Subcutaneous abdominal adipose tissue (tissue), 5 donors: ENCODE measurements around the gene TBKBP1.
A peak's percentile ranks its signal among the peaks of the same experiment; 100 is the strongest.

Experiments
- H3K27ac ChIP-seq: one replicate; pipeline ENCODE4 v1.7.0; 2013; ENCODE audit warnings: low read depth, mild to moderate bottlenecking, inconsistent platforms, low read length, moderate library complexity
- H3K27me3 ChIP-seq, 5 donors: one replicate each; pipeline ENCODE4 v1.7.0; 2013; ENCODE audit warnings: low read length in 5 of 5, inconsistent platforms in 1 of 5; ENCODE audit not compliant: control insufficient read depth in 5 of 5, insufficient read depth in 4 of 5
- H3K36me3 ChIP-seq, 5 donors: one replicate each; pipeline ENCODE4 v1.7.0; 2013; ENCODE audit warnings: low read length in 5 of 5; ENCODE audit not compliant: control insufficient read depth in 5 of 5, insufficient read depth in 5 of 5
- H3K4me1 ChIP-seq, 5 donors: one replicate each; pipeline ENCODE4 v1.7.0; 2013; ENCODE audit warnings: low read length in 5 of 5, mild to moderate bottlenecking in 3 of 5, moderate library complexity in 1 of 5; ENCODE audit not compliant: control insufficient read depth in 5 of 5, insufficient read depth in 5 of 5
- H3K4me3 ChIP-seq, 5 donors: one replicate each; pipeline ENCODE4 v1.7.0; 2013; ENCODE audit warnings: low read length in 5 of 5, low read depth in 1 of 5
- H3K9ac ChIP-seq, 5 donors: one replicate each; pipeline ENCODE4 v1.7.0; 2013; ENCODE audit warnings: low read length in 5 of 5, mild to moderate bottlenecking in 4 of 5, moderate library complexity in 3 of 5
- H3K9me3 ChIP-seq, 5 donors: one replicate each; pipeline ENCODE4 v1.7.0; 2013; ENCODE audit warnings: low read length in 5 of 5; ENCODE audit not compliant: control insufficient read depth in 5 of 5
- donor health status: healthy.
- donor health status: healthy.
- donor health status: healthy.
- donor health status: healthy.
- donor health status: healthy.

TBKBP1 gene

DNA sequence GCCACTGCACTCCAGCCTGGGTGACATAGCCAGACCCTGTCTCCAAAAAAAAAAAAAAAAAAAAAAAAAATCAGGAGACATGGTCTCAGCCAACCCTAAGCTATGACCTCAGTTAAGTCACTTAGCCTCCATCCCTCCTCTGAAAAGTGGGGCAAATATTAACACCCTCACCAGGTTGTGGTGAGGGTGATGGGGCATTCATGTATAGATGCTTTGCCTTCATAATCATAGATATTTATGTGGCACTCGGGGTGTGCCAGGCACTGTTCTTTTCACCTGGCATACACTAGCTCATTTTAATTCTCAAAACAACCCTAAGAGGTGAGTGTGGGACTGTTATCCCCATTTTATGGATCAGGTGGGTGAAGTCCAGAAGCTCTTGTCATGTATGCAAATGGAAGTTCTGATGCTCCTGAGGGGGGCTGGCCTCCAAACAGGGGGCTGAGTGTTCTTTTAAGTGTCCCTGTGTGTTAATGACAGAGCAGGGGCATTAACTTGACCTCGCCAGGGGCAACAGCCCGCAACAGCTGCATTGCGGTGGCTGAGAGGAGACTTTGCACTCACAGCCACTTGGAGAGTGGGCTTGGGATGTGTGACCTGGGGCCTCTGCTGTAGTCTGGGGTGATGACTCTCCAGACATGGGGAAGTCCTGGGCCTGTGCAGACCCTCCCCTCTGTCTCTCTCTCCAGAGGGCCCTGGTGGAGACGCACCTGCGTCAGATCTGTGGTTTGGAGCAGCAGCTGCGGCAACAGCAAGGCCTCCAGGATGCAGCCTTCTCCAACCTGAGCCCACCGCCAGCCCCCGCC lies 4.1 kb downstream of the TBKBP1 start:
- Histone ChIP-seq H3K4me1 (peaks cover 2 to 39% (median 27%) of the 10 kb centered on the region in 5 donors), H3K4me3 (no peak overlapping the region), H3K36me3 (peaks cover 0 to 47% (median 26%) of the 10 kb centered on the region in 5 donors), H3K9me3 (no peaks in the 10 kb centered on the region), H3K27me3 (no peaks in the 10 kb centered on the region), H3K27ac (no peak overlapping the region), H3K9ac (no peak overlapping the region)

DNA sequence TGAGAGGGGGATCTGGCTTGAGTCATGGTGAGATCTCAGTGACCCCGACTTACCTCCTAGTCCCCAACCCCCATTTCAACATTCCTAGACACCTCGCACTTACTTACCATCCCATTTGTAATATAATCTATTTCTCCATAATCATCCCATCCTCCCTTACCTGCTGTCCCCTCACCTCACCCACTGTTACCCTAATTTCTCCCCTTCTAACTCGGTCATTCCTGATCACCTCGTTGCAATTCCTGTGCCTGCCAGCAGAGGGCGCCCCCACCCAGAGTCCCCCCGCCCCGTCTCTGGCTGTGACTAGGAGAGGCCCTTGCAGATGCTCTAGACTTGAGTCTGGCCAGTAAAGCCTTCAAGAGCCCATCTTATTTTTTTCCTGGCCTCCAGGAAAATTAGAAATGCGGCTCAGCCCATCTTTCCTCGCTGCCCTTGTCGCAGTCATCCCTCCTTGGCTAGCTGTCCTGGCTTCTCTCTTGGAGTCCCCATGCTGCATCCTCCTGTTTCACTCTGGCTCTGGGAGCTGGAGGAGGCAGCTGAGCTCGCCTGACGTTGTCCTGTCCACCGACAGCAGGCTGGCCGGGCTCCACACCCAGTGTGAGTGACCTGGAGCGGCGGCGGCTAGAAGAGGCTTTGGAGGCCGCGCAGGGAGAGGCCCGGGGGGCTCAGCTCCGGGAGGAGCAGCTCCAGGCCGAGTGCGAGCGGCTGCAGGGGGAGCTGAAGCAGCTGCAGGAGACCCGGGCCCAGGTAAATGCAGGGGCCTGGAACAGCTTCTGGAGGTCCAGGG lies 5.0 kb downstream of the TBKBP1 start:
- Histone ChIP-seq H3K27ac (no peak overlapping the region), H3K9ac (no peak overlapping the region), H3K4me1 (peaks cover 0 to 42% (median 23%) of the 10 kb centered on the region in 5 donors), H3K9me3 (no peaks in the 10 kb centered on the region), H3K36me3 (peaks cover 0 to 51% (median 28%) of the 10 kb centered on the region in 5 donors), H3K4me3 (no peak overlapping the region), H3K27me3 (no peaks in the 10 kb centered on the region)

DNA sequence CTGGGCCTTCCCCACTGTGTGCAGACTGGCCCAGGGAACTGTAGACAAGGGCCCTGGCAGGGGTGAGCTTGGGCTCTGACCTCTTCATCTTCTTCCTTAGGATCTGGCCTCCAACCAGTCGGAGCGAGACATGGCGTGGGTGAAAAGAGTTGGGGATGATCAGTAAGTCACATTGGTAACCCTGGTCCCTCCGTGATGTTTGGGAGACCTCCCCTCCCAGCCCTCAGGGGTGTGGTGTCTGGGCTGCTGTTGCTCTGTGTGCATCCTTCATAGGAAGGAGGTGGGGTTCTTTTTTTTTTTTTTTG lies 5.5 kb downstream of the TBKBP1 start:
- Histone ChIP-seq H3K4me3 (no peak overlapping the region), H3K4me1 (peaks cover 0 to 46% (median 26%) of the 10 kb centered on the region in 5 donors), H3K36me3 (peaks cover 0 to 55% (median 29%) of the 10 kb centered on the region in 5 donors)

DNA sequence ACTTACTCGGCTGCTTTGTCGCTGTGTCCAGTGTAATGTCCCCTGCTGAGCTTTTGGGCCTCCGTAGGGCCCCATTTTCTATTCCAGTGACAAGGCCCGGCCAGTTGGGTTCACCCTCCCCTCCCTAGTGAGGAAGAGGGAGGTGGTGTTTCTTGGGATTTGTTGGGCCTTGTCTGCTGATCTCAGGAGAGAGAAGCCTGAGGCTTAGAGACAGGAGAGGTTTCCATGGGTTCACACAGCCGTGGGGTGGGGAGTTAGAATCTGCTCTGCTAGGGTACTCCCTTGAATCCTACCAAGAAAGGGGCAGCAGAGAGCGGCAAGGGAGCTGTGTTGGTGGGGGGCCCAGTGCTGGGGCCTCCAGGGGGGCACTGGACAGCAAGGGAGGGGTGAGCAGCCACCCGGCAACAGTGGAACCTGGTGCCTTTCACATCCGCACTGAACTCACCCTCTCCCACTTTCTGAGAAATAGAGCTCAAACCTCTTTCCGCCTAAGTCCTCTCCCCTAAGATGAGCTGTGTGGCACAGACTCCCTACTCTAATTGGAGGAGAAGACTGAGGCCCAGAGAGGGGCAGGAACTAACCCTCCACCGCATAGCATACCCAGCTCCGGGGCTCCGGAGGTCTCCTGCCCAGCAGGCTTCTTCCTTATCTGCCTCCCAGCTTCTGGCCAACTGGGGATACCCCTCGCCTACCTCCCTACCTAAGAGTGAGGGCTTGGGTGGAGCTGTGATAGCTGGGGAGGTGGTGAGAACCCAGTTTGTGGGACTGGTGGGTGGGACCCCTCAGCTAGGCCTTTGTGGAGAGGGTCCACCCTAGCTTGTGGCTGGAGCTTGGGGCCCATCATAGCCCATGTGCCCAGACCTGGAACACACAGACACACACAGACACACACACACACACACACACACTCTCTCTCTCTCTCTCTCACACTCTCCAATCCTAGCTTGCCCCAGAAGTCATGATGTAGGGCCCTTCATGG lies 6.8 kb downstream of the TBKBP1 start:
- H3K9me3 ChIP-seq: no peaks in the 10 kb centered on the region
- H3K36me3 ChIP-seq: peaks cover 0 to 67% (median 36%) of the 10 kb centered on the region in 5 donors
- no peak overlapping the region for H3K27ac ChIP-seq
- H3K9ac ChIP-seq: peak overlapping the region in 1 of 5 donors; percentile 23
- H3K27me3 ChIP-seq: no peaks in the 10 kb centered on the region
- H3K4me1 ChIP-seq: peaks cover 0 to 36% (median 18%) of the 10 kb centered on the region in 5 donors
- H3K4me3 ChIP-seq: no peak overlapping the region

More for the DNA sequence above, 5.5 kb downstream of the TBKBP1 start:
- Histone ChIP-seq H3K9me3 (no peaks in the 10 kb centered on the region), H3K27me3 (no peaks in the 10 kb centered on the region), H3K27ac (no peak overlapping the region), H3K9ac (no peak overlapping the region)

DNA sequence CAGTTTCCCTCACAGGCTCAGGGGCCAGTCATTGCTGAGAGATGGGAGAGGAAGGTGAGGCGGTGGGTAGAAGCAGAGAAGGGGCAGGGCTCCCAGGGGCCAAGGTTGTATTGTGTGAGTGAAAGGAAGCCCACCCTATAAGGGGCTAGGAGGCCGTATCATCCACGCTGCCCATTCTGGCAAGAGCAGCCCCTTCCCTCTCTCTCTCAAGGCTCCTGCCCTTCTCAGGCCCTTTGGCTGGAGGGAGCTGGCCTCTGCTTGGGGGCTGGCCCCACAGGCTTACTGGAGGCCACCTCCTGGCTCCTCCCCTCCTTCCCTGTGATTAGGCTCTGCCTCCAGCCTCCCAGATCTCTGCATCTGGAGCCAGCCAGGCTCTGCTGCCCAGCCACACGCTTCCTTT lies 7.6 kb downstream of the TBKBP1 start:
- peaks cover 0 to 36% (median 18%) of the 10 kb centered on the region in 5 donors for H3K4me1 ChIP-seq
- H3K4me3 ChIP-seq: no peak overlapping the region
- no peaks in the 10 kb centered on the region for H3K27me3 ChIP-seq
- H3K9me3 ChIP-seq: no peaks in the 10 kb centered on the region
- H3K27ac ChIP-seq: no peak overlapping the region
- peaks cover 0 to 70% (median 41%) of the 10 kb centered on the region in 5 donors for H3K36me3 ChIP-seq
- H3K9ac ChIP-seq: no peak overlapping the region

DNA sequence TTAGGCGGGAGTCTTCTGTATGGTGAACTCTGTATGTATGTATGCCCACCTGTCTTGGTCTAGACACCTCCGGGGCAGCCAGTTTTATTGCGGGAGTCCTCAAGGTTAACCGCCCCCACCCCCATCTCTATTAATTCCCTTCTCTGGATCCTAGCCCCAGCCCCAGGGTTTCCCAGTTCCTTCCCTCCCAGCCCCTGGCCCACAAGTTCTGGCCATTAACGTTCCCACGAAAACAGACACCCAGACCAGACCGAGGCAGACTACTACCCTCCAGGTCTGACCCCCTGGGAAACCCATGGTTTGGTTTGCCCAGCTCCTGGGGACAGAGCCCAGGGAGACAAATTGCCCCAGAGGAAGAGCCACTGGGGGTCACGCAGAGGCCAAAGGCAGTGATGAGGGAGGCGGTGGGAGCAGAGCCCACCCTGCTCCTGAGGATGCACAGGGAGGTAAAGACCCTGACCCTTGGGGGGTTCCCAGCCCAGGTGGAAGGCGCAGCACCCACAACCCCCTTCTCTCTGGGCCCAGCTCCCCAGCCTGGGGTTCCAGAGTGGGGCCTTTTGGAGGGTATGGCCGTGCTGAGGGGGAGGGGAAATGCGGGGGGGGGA lies 8.5 kb downstream of the TBKBP1 start:
- H3K27me3 ChIP-seq: no peaks in the 10 kb centered on the region
- peaks cover 0 to 61% (median 33%) of the 10 kb centered on the region in 5 donors for H3K36me3 ChIP-seq
- H3K4me1 ChIP-seq: peaks cover 2 to 35% (median 19%) of the 10 kb centered on the region in 5 donors
- H3K9me3 ChIP-seq: no peaks in the 10 kb centered on the region
- no peak overlapping the region for H3K27ac ChIP-seq
- H3K9ac ChIP-seq: peak overlapping the region in 1 of 5 donors; percentile 21
- no peak overlapping the region for H3K4me3 ChIP-seq

DNA sequence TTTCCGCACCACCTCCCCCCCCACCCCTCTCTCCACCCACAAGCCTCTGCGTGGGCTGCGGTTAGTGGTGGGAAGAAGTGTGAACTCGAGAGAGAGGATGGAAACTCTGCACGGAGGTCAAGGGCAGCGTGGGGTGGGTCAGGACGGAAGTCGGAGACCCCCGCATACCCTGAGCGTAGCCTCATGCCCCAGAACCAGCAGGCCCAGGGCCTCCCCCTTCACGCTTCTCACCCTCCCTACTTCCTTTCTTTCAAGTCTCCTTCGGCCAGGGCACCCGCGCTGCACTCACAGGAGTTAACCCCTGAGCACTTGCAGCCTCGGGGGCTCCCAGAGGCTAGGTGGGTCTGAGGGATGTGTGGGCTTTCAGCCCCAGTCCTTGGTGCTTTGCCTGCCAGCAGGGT lies 9.2 kb downstream of the TBKBP1 start:
- peaks cover 2 to 38% (median 25%) of the 10 kb centered on the region in 5 donors for H3K4me1 ChIP-seq
- no peak overlapping the region for H3K4me3 ChIP-seq
- H3K27ac ChIP-seq: no peak overlapping the region
- no peaks in the 10 kb centered on the region for H3K27me3 ChIP-seq
- H3K36me3 ChIP-seq: peaks cover 0 to 58% (median 33%) of the 10 kb centered on the region in 5 donors
- H3K9ac ChIP-seq: no peak overlapping the region
- H3K9me3 ChIP-seq: no peaks in the 10 kb centered on the region

DNA sequence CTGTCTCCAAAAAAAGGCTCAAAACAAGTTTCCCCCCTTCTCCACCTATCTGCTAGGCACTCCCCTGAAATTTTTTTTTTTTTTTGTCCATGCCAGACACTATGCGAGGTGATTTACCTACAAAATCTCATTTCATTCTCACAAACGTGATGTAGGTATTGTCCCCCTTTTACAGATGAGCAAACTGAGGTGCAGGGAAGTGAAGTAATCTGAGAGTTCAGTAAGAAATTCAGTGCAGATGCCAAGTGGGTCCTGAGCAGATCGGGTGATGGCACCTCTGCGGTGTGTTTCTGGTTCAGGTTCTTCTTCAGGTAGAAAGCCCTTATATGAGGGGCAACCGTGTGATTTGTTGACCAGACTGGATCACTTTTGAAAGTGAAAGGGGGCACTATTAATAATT lies 9.7 kb downstream of the TBKBP1 start:
- H3K4me1 ChIP-seq: peaks cover 2 to 38% (median 28%) of the 10 kb centered on the region in 5 donors
- no peak overlapping the region for H3K4me3 ChIP-seq
- H3K9me3 ChIP-seq: no peaks in the 10 kb centered on the region
- peaks cover 0 to 59% (median 32%) of the 10 kb centered on the region in 5 donors for H3K36me3 ChIP-seq
- no peak overlapping the region for H3K27ac ChIP-seq
- H3K9ac ChIP-seq: no peak overlapping the region
- H3K27me3 ChIP-seq: no peaks in the 10 kb centered on the region

DNA sequence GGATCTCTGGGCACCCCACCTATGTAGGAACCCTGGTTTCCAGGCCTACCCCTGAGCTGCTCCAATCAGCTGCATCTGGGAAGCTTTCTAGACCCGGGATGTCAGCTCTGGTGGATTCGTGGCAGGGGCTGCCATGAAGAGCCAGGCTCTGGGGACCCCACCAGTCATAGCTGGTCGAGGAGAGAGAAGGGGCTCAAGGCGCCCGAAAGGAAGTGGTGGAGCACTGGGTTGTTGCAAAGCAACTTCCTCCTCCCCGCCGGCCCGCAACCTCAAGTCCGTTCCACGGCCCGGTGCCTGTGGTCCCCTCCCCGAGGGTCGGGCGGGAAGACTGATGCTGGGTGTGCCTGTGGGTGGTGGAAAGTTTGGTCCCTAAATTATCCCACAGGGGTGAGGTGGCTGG lies 10.2 kb downstream of the TBKBP1 start:
- Histone ChIP-seq H3K4me1 (peaks cover 2 to 38% (median 28%) of the 10 kb centered on the region in 5 donors), H3K4me3 (no peak overlapping the region), H3K36me3 (peaks cover 0 to 60% (median 34%) of the 10 kb centered on the region in 5 donors), H3K27me3 (no peaks in the 10 kb centered on the region), H3K9ac (no peak overlapping the region), H3K27ac (no peak overlapping the region), H3K9me3 (no peaks in the 10 kb centered on the region)
